Muscle of leg (tissue), 11 donors: ENCODE data around the gene NFKB1. TPM values are rescaled to one million over a fixed set of nuclear protein-coding genes. Genes with fewer than 3 reads are reported as not detected.

Experiments
- DNase-seq: peaks from one replicate; pipeline ENCODE4 v3.0.0; 2013
- H3K27ac ChIP-seq: one replicate; pipeline ENCODE4 v1.5.1; 2013; ENCODE audit warnings: mild to moderate bottlenecking, low read length, control low read depth
- H3K27me3 ChIP-seq: one replicate; pipeline ENCODE4 v1.6.1; 2013; ENCODE audit warnings: low read length; ENCODE audit not compliant: control insufficient read depth, insufficient read depth
- H3K36me3 ChIP-seq: one replicate; pipeline ENCODE4 v1.6.1; 2013; ENCODE audit warnings: low read length; ENCODE audit not compliant: control insufficient read depth, insufficient read depth
- H3K4me1 ChIP-seq: one replicate; pipeline ENCODE4 v1.6.1; 2013; ENCODE audit warnings: low read length; ENCODE audit not compliant: control insufficient read depth, insufficient read depth
- H3K4me3 ChIP-seq: one replicate; pipeline ENCODE4 v1.5.1; 2013; ENCODE audit warnings: low read length, control low read depth
- H3K9me3 ChIP-seq: replicated peaks from 2 replicates; pipeline ENCODE4 v1.6.1; 2013; ENCODE audit warnings: low read depth, low read length; ENCODE audit not compliant: control insufficient read depth
- WGBS: methylation state at CpG from one replicate; pipeline ENCODE4 v1.1.5; 2013; ENCODE audit warnings: missing lambda C conversion rate; ENCODE audit not compliant: insufficient coverage; 5-methylcytosine and 5-hydroxymethylcytosine counted together
- polyA plus RNA-seq, 8 donors: library from polyadenylated mRNA; unstranded; fragments of 120-200 nt; gene quantifications; one replicate each; pipeline versions ENCODE4 v1.2.1 to v1.2.3, GENCODE V29; 2013; ENCODE audit warnings: inconsistent platforms in 1 of 8, low replicate concordance in 1 of 8; ENCODE audit not compliant: insufficient read length in 8 of 8, insufficient read depth in 1 of 8
- total RNA-seq: library from RNA; stranded (reverse); fragments of 120-200 nt; gene quantifications from one replicate; pipeline ENCODE4 v1.2.4, GENCODE V29; 2013

Gene NFKB1
- total and polyA plus RNA-seq, 9 donors: 16.4 to 26.2 (median 19.5) TPM

GRCh38 chr4:102589743-102590142, 88.6 kb downstream of the NFKB1 start:
- Histone ChIP-seq H3K27ac (no peak overlapping the region), H3K9me3 (peaks cover 6% of the 10 kb centered on the region), H3K27me3 (no peaks in the 10 kb centered on the region), H3K4me3 (no peak overlapping the region), H3K36me3 (peaks cover 18% of the 10 kb centered on the region), H3K4me1 (no peaks in the 10 kb centered on the region)
- no peak for DNase-seq
- WGBS: no CpG with 5 or more reads among the region's 3 CpGs

- Histone ChIP-seq H3K27ac (no peak overlapping the region), H3K9me3 (peaks cover 6% of the 10 kb centered on the region), H3K36me3 (peaks cover 11% of the 10 kb centered on the region), H3K27me3 (no peaks in the 10 kb centered on the region), H3K4me1 (no peaks in the 10 kb centered on the region), H3K4me3 (no peak overlapping the region)
- DNase-seq: no peak
Observed at GRCh38 chr4:102592256-102592655, 91.1 kb downstream of the NFKB1 start.

DNA sequence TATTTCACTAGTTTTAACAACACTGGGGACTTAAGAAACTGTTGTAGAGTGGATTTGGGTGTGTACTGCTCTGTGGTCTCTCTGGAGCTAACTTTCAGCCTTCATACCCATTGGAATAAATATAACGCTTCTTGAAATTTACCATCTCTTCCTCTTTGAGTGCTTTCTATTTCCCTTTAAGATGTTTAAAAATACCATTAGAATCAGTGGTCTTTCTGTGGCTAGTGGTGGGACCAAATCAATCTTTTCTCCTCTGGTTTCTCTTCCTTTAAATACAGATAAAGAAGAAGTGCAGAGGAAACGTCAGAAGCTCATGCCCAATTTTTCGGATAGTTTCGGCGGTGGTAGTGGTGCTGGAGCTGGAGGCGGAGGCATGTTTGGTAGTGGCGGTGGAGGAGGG, 92.0 kb downstream of the NFKB1 start:
- H3K27ac ChIP-seq: no peak overlapping the region
- peaks cover 6% of the 10 kb centered on the region for H3K9me3 ChIP-seq
- H3K27me3 ChIP-seq: no peaks in the 10 kb centered on the region
- DNase-seq: no peak
- H3K4me1 ChIP-seq: no peaks in the 10 kb centered on the region
- WGBS: no CpG with 5 or more reads among the region's 7 CpGs
- H3K36me3 ChIP-seq: peaks cover 19% of the 10 kb centered on the region
- H3K4me3 ChIP-seq: no peak overlapping the region

DNA sequence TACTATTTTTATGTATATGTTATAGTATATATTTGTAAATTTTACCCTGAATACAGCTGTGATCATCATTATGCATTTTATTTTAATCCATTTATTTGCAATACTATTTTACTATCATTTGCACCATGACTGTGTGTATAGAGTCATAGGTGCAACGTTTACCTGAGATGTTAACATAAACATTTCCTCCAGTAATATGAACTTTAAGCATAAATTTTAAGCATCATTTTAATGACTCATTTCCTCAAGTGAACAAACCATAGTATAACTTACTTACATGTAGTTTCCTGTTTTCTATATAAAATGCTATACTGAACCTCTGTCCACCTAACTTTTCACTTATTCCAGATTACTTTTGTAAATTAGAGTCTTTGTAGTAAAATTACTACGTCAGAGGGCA, 92.8 kb downstream of the NFKB1 start:
- WGBS: no CpG with 5 or more reads among the region's 2 CpGs
- peaks cover 19% of the 10 kb centered on the region for H3K36me3 ChIP-seq
- no peak overlapping the region for H3K27ac ChIP-seq
- no peak overlapping the region for H3K4me3 ChIP-seq
- no peaks in the 10 kb centered on the region for H3K4me1 ChIP-seq
- no peak for DNase-seq
- H3K27me3 ChIP-seq: no peaks in the 10 kb centered on the region
- H3K9me3 ChIP-seq: peaks cover 6% of the 10 kb centered on the region

DNA sequence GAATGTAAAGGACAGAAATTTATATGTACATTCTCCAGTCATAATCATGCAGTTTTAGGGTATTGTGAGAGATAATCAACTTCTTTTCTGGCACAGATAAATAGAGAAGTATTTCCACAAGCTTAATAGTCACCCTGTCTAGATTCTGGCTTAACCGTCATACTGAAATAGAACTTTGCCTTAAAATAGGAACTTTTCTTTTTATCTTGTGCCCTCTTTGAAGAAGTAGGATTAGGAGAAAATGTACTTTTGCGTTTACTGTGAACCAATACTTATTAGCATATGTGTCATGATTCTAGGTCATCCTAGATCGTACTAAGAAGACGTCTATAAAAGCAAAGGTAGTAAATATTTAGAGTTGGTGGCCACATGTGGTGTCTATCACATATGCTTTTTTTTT, 95.4 kb downstream of the NFKB1 start:
- Histone ChIP-seq H3K4me3 (no peak overlapping the region), H3K36me3 (peaks cover 25% of the 10 kb centered on the region), H3K27me3 (no peaks in the 10 kb centered on the region), H3K9me3 (peaks cover 2% of the 10 kb centered on the region), H3K4me1 (no peaks in the 10 kb centered on the region), H3K27ac (no peak overlapping the region)
- whole genome bisulfite sequencing: no CpG with 5 or more reads among the region's 4 CpGs
- no peak for DNase-seq

DNA sequence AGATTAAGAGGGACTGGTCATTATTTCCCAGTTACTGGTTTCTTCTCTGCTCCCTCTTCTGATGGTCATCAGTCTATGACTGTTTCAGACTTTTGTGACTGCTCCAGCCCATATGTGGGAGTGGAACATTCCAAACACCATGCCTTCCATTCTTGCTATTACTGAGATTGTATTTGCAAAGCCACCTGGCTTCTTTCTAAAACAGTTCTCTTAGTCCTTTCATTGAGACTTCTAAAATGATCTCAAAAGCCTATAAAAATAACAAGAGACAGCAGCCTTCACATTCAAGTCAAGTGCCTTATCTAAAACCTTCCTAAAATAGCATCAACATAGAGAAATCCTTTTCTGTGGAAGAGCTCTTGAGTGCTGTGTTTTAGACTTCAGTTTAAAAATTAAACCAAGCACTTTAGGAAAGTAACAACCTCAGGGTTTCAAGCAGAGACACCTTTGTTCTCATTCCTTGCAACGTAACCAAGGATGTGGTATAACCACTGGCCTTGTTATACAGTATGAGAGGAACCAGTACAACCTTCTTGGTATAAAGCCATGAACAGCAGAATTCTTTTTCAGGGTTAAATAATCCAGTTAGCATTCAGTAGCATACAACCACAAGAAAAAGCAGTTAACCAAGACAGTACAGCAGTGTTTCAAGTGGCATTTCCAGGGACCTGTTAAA, 97.1 kb downstream of the NFKB1 start:
- Histone ChIP-seq H3K4me3 (no peak overlapping the region), H3K36me3 (peaks cover 28% of the 10 kb centered on the region), H3K27me3 (no peaks in the 10 kb centered on the region), H3K4me1 (no peaks in the 10 kb centered on the region), H3K27ac (no peak overlapping the region), H3K9me3 (no peaks in the 10 kb centered on the region)
- no CpG with 5 or more reads among the region's 1 CpG for WGBS
- no peak for DNase-seq

GRCh38 chr4:102598762-102599374, 97.7 kb downstream of the NFKB1 start:
- WGBS: no CpG with 5 or more reads among the region's 6 CpGs
- Histone ChIP-seq H3K36me3 (peaks cover 28% of the 10 kb centered on the region), H3K4me3 (no peak overlapping the region), H3K27me3 (no peaks in the 10 kb centered on the region), H3K27ac (no peak overlapping the region), H3K4me1 (no peaks in the 10 kb centered on the region), H3K9me3 (no peaks in the 10 kb centered on the region)
- DNase-seq: no peak

DNA sequence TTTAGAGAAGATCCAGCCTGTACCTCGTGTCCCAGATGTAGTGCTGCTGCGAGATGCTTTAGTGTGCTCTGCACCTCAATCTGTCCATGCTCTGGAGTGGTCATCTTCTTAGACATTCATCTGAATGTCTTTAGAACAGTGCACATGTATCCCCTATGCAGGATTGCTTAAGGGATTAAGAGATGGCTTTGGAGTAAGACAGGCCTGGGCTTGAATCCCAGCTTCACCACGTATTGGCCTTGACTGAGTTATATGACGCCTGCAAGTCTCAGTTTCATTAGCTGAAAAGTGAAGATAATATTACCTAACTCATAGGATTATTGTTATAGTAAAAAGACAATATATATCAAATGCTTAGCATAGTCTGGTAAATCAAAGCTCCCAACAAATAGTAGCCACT, 98.3 kb downstream of the NFKB1 start:
- Histone ChIP-seq H3K4me1 (no peaks in the 10 kb centered on the region), H3K36me3 (peaks cover 28% of the 10 kb centered on the region), H3K4me3 (no peak overlapping the region), H3K27me3 (no peaks in the 10 kb centered on the region), H3K27ac (no peak overlapping the region), H3K9me3 (no peaks in the 10 kb centered on the region)
- DNase-seq: no peak
- WGBS: 93% methylated on average over 2 of the region's 4 CpGs

- no peaks in the 10 kb centered on the region for H3K4me1 ChIP-seq
- DNase-seq: no peak
- no peak overlapping the region for H3K27ac ChIP-seq
- 88% methylated on average over 1 of the region's 3 CpGs for WGBS
- no peaks in the 10 kb centered on the region for H3K9me3 ChIP-seq
- no peak overlapping the region for H3K4me3 ChIP-seq
- H3K27me3 ChIP-seq: no peaks in the 10 kb centered on the region
- peaks cover 28% of the 10 kb centered on the region for H3K36me3 ChIP-seq
Observed at GRCh38 chr4:102599886-102600285, 98.7 kb downstream of the NFKB1 start.

- H3K36me3 ChIP-seq: peaks cover 26% of the 10 kb centered on the region
Observed at GRCh38 chr4:102600689-102601088, 99.5 kb downstream of the NFKB1 start.

More at GRCh38 chr4:102600689-102601088, 99.5 kb downstream of the NFKB1 start:
- Histone ChIP-seq H3K4me3 (no peak overlapping the region), H3K27ac (no peak overlapping the region), H3K9me3 (no peaks in the 10 kb centered on the region), H3K27me3 (no peaks in the 10 kb centered on the region), H3K4me1 (no peaks in the 10 kb centered on the region)
- DNase-seq: no peak
